Measurements from ENCODE around the gene NCAPH2. TPM values are rescaled to one million over a fixed set of nuclear protein-coding genes. Genes with fewer than 3 reads are reported as not detected.

NCAPH2 gene
- total and polyA plus RNA-seq, 9 of the 15 experiments (the other 6 are each of a cell fraction or from before 2014, with no cell fraction given), result 3.6 to 88.6 (median 32.4) TPM

- peaks cover 25% of the 10 kb centered on the region for H4K20me1 ChIP-seq (replicated peaks; ENCODE audit: control insufficient read depth, insufficient read depth, low read length)
- H3K79me2 ChIP-seq (ENCODE audit: control insufficient read depth, insufficient read depth, low read length), result peaks cover 43% of the 10 kb centered on the region
- peaks cover 33% of the 10 kb centered on the region; the same call in 1 of the 3 replicates for H3K36me3 ChIP-seq (ENCODE audit: control insufficient read depth, insufficient read depth, low read length)
- in situ Hi-C loops (cut with MboI), result no loop called here
- no peak for DNase-seq (ENCODE audit: extremely low read depth in 1 of 4, low spot score in 3 of 4)
- no peak overlapping the region for H3K4me3 ChIP-seq
- CTCF ChIA-PET (ENCODE audit: low intra/inter-chr PET ratio), result no interaction called here
- POLR2A ChIA-PET, result interaction anchor here (0.9 to 1.0 kb wide), 2 partner anchors 16 to 18 kb away, joined by 3 read pairs; no protein-coding TSS in a partner anchor
- no peak overlapping the region for H3K4me2 ChIP-seq (ENCODE audit: insufficient read depth, low read length)
- FAIRE-seq, result no peak
- intact Hi-C loops (cut with micrococcal nuclease), result no loop called here
- no peak overlapping the region for H3K27ac ChIP-seq (ENCODE audit: extremely low read depth, low read depth, low read length)
- 90% methylated on average over 7 of the region's 22 CpGs for WGBS (ENCODE audit: insufficient coverage, low coverage, missing lambda C conversion rate)
- no peak overlapping the region for H3K9ac ChIP-seq (ENCODE audit: insufficient read depth in 1 of 2, low read depth in 2 of 2, low read length in 2 of 2)
- H3K9me1 ChIP-seq (ENCODE audit: control insufficient read depth, insufficient read depth, low read length), result peaks cover 8% of the 10 kb centered on the region
- H2AFZ ChIP-seq (ENCODE audit: low read depth, low read length), result no peak overlapping the region
- peaks cover 16 to 27% of the 10 kb centered on the region in 2 experiments for H3K4me1 ChIP-seq (replicated peaks in 1 of 2; ENCODE audit: control insufficient read depth in 2 of 2, insufficient read depth in 2 of 2, low read length in 2 of 2)
- no peaks in the 10 kb centered on the region for H3K9me3 ChIP-seq (replicated peaks; ENCODE audit: control insufficient read depth, insufficient read depth, low read depth, low read length)
- no TSS peak for BruUV-seq (replicated peaks)
- no peak for ATAC-seq
- no peak for TF ChIP-seq NFATC3 (IDR thresholded peaks at IDR 0.05)
- no peak for TF ChIP-seq VEZF1 (CRISPR knock-in tag; IDR thresholded peaks at IDR 0.05)
- no peaks in the 10 kb centered on the region for H3K27me3 ChIP-seq (ENCODE audit: control insufficient read depth in 2 of 2, insufficient read depth in 2 of 2, low read length in 2 of 2)
These were observed 40.1 kb upstream of the NCAPH2 start for GRCh38 chr22:50467773-50468440.

- Histone ChIP-seq H4K20me1 (replicated peaks; ENCODE audit: control insufficient read depth, insufficient read depth, low read length) (peaks cover 32% of the 10 kb centered on the region), H3K9ac (ENCODE audit: insufficient read depth in 1 of 2, low read depth in 2 of 2, low read length in 2 of 2) (no peak overlapping the region), H3K27me3 (ENCODE audit: control insufficient read depth in 2 of 2, insufficient read depth in 2 of 2, low read length in 2 of 2) (no peaks in the 10 kb centered on the region), H3K9me3 (replicated peaks; ENCODE audit: control insufficient read depth, insufficient read depth, low read depth, low read length) (no peaks in the 10 kb centered on the region), H3K4me3 (no peak overlapping the region), H3K9me1 (ENCODE audit: control insufficient read depth, insufficient read depth, low read length) (peaks cover 8% of the 10 kb centered on the region), H3K4me2 (ENCODE audit: insufficient read depth, low read length) (no peak overlapping the region), H3K27ac (ENCODE audit: extremely low read depth, low read depth, low read length) (no peak overlapping the region), H3K79me2 (ENCODE audit: control insufficient read depth, insufficient read depth, low read length) (peaks cover 50% of the 10 kb centered on the region), H3K4me1 (replicated peaks in 1 of 2; ENCODE audit: control insufficient read depth in 2 of 2, insufficient read depth in 2 of 2, low read length in 2 of 2) (peaks cover 21 to 34% of the 10 kb centered on the region in 2 experiments), H2AFZ (ENCODE audit: low read depth, low read length) (no peak overlapping the region), H3K36me3 (ENCODE audit: control insufficient read depth, insufficient read depth, low read length) (peaks cover 28% of the 10 kb centered on the region; the same call in 1 of the 3 replicates)
- in situ Hi-C loops (cut with MboI) (no loop called here), intact Hi-C loops (cut with micrococcal nuclease) (no loop called here)
- DNase-seq (ENCODE audit: extremely low read depth in 1 of 4, low spot score in 3 of 4) (no peak), FAIRE-seq (no peak), ATAC-seq (no peak)
- ChIA-PET POLR2A (interaction anchor here (0.7 to 1.0 kb wide), 2 partner anchors 11 to 812 kb away, joined by 3 to 4 read pairs; no protein-coding TSS in a partner anchor), CTCF (ENCODE audit: low intra/inter-chr PET ratio) (no interaction called here)
- WGBS (ENCODE audit: insufficient coverage, low coverage, missing lambda C conversion rate), result no CpG with 5 or more reads among the region's 8 CpGs
- no TSS peak for BruUV-seq (replicated peaks)
- no peak for TF ChIP-seq ZFP30 (CRISPR knock-in tag; IDR thresholded peaks at IDR 0.05; ENCODE audit: borderline replicate concordance)
- TF ChIP-seq FOXK2 (conservative IDR thresholded peaks at IDR 0.05 in 1 of 2, IDR thresholded peaks at IDR 0.05 in 1 of 2; ENCODE audit: low read depth in 2 of 2), result no peak
- TF ChIP-seq BRF2 (IDR thresholded peaks at IDR 0.05; ENCODE audit: borderline replicate concordance, insufficient read depth, insufficient read length), result no peak
- TF ChIP-seq PRMT5 (CRISPR knock-in tag; IDR thresholded peaks at IDR 0.05), result no peak
- TF ChIP-seq SPI1 (IDR thresholded peaks at IDR 0.05; ENCODE audit: borderline replicate concordance, low read depth, low read length), result no peak
- no peak for TF ChIP-seq CTCF (IDR thresholded peaks at IDR 0.05 in 2 of 3, conservative IDR thresholded peaks at IDR 0.05 in 1 of 3; ENCODE audit: insufficient read depth in 2 of 3, low read depth in 1 of 3, low read length in 3 of 3)
- TF ChIP-seq TAL1 (IDR thresholded peaks at IDR 0.05), result no peak
- TF ChIP-seq CCAR2 (IDR thresholded peaks at IDR 0.05; ENCODE audit: low read depth, low read length), result no peak
- no peak for TF ChIP-seq EP300 (IDR thresholded peaks at IDR 0.05; ENCODE audit: low read length)
These were observed 39.4 kb upstream of the NCAPH2 start for GRCh38 chr22:50468626-50469025.
